ENCODE measurements around the gene ZNF622.

ZNF622 gene

GRCh38 chr5:16431490-16431889 lies 34.1 kb downstream of the ZNF622 start:
- no peak for DNase-seq (ENCODE audit: low read depth in 2 of 2)

DNA sequence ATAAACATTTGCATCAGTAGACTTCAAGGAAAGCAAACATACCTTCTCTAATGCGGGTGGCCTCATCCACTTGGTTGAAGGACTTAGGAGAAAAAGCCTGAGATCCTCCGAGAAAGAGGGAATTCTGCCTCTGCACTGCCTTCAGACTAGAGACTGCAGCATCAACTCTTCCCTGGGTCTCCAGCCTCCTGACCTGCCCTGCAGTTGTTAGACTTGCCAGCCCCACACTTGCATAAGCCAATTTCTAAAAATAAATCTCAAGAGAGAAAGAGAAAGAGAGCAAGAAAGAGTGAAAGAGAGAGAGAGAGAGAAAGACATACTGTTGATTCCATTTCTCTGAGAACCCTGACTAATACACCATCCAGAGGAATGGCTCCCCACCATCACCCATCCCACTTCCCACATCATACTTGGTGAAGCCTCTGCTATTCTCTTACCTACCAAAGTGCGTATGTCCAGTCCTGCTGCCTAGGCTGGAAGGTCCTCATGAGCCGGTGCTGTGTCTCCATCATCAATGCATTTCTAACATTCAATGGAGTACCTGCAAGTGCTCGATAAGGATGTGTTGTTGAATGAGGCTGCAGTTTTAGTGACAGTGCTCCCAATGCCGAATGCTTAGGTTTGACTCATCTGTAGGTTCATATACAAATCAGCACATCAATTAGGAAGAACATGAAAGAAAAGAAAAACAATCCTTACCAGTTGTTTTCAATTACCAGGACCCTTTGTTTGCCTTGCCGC lies 35.1 kb downstream of the ZNF622 start:
- no peak for DNase-seq (ENCODE audit: low read depth in 2 of 2)

DNA sequence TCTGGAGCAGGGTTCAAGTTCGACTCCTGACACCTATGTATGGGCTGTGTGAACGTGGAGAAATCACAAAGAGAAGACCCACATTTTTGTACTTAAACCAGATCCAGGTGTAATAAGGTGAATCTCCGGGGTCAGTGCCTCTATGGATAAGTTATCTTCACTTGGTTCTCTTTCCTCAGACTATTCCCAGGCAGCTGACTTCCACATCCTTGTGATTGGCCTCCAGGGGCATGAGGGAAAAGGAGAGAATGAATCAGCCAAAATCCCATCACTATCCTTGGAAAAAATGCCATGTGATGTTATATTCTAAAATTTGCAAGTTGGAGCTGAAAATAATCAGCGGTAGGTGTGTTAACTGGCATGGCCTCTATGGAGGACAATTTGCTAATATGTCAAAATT lies 37.2 kb downstream of the ZNF622 start:
- no peak for DNase-seq (ENCODE audit: low read depth in 2 of 2)

DNA sequence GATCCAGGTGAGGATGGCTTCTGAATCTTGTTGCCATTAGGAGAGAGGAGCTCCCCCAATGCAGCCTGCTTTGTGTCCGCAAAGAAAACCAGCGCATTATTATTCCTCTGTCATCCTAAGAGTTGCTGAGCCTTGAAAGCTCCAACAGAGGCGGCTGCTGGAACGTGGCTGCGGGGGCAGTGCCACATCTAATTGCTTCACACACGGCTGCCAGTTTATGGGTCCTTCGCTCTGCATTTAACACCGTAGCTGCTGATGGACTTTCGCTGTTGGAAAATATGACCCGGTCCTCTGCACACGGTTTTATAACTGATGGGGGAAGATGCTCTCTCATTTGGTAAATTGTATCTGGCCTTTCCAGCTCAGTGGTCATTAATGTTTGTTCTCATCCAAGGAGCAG lies 38.0 kb downstream of the ZNF622 start:
- no peak for DNase-seq (ENCODE audit: low read depth in 2 of 2)

DNA sequence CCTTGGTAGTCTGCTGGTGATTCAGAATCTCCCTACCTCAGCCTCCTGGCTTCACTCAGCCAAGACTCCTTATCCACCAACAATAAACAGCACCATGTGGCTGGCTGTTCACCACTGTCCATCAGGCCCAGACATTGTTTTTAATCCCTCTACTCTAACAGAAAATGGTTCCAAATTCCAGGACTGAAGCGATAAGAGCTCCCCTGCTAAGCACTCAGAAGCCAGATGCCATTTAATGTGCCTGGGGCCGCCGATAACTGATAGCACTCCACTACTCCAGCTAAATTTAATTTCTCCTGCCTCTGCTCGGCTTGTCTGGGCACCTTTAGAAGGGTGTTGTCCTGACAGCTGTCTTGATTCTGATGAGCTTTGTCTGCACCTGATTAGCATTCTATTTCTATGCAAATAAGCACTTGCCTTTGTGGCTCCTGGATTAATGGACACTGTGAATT lies 47.1 kb downstream of the ZNF622 start:
- no peak for DNase-seq (ENCODE audit: low read depth in 2 of 2)

DNA sequence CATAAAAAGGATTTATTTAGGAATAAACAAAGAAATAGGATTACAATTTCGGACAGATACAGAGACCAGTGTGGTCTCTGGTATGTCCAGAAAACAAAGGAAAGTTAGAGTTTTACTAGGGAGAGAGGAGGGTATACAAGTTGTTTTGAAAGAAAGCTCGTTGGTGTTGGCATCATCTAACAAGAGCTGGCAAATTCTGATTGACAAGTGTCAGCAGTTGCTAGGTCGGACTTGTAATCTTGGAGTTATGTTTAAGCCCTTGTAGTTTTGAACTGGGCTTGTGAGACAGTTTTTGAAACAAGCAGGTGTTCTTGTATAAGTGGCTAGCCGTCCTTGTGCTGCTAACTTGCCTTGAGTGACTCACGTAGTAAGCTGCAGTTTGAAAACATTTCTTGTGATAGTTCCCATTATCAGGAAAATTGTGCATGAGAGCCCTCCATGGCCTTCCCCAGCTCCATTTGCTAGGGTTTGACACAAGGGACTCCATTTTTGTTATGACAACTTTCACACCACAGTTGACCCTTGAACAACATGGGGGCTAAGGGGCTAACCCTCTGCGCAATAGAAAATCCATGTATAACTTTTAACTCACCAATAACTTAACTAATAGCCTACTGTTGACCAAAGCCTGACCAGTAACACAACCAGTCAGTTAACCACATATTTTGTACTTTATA lies 48.1 kb downstream of the ZNF622 start:
- no peak for DNase-seq (ENCODE audit: low read depth in 2 of 2)

DNA sequence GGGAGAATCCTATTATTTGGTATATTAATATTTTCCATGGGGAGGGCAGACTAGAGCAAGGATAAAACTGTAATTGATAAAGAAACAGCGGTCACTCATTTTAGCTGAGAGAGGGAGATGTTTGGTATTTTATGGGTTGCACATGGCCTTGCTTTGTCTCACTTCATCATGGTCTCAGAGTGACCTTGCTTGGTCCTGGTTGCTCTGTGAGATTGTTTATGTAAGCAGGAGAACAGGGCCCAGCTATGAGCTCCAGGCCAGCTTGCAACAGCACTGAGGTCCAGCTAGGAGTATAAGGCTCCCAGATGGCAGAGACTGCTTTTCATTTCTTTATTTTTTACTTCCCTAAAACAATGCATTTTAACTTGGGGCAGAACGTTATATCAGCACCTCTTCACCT lies 50.7 kb downstream of the ZNF622 start:
- DNase-seq (ENCODE audit: low read depth in 2 of 2): no peak

DNA sequence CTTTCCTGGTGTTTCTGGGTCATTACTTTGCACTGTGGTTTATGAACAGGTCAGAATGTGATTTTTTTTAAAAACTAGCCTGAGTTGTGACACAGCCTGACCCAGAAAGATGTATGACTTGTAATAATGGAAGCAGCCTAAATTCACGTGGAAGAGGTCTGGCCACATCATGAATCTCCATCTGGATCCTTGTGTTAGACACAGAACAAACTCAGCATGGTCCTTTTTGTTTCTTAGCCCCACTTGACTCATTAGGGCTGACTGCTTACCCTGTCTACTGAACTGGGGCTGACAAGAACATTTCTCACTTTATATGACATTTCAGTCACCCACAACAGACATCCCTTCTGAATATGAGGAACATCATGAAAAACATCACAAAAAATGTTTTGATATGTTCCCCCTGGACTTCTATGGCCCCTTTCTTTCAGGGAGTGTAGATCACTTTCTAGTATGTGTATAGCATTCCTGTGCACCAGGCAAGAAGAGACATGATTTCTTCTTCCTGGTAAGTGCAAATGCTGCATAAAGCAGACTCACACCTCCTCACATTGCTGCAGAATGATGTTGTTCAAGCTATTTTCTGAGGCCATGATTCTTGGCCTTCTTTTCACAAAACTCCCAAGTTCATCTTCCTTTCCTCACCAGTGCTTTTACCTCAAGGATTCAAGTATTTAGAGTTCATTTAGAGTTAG lies 52.3 kb downstream of the ZNF622 start:
- no peak for DNase-seq (ENCODE audit: low read depth in 2 of 2)

GRCh38 chr5:16412556-16412955 lies 53.0 kb downstream of the ZNF622 start:
- DNase-seq (ENCODE audit: low read depth in 2 of 2): no peak

DNA sequence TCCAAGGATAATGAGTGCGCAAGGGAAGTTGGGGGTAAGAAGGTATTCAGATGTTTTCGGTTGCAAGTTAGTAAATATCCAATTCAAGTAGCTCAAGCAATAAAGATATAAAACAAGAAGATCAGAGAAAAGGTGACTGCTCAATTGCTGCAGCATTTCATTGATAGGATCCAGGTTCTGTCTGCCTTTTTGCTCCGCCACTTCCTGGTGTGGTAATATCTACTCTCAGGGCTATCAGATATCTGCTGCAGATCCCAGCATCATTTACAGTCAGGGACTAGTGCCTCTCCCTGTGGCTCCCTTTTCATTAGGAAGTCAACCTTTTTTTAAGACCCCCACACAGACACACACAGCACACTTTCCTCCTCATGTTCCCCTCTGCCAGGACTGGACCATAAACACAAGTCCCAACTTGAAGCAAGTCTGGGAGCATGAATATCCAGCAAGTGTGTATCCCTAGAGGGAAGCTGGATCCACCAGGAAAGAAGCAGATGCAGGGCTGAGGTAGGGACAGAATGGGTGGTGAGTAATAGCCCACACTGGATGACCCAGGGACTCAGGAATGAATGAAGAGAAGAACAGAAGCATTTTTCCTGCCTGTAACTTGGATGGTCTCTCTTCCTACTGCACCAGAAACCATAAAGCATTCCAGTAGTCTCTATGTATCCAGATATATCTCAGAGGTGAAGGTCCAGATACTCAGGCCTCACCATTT lies 53.7 kb downstream of the ZNF622 start:
- DNase-seq (ENCODE audit: low read depth in 2 of 2): no peak

DNA sequence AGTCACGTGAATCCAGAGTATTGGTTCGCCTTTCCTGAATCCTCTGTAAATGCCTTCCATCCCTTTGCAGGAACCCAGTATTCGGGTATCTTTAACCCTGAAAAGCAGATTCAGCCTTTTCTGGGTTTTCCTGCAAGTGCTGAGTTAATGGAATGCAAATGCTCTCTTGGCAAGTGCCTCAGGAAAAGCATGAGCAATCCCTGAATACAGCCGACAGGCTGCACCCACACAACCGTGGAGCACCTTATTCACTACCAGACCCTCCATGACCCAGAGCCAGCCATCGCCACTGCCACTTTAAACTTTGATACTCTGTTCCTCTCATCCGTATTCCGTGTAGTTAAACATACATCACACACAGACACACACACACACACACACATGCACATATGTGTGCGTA lies 54.4 kb downstream of the ZNF622 start:
- DNase-seq (ENCODE audit: low read depth in 2 of 2): no peak

- no peak for DNase-seq (ENCODE audit: low read depth in 2 of 2)
These were observed 55.3 kb downstream of the ZNF622 start for GRCh38 chr5:16410338-16410737.

GRCh38 chr5:16406630-16407029 lies 59.0 kb downstream of the ZNF622 start:
- DNase-seq (ENCODE audit: low read depth in 2 of 2): no peak

DNA sequence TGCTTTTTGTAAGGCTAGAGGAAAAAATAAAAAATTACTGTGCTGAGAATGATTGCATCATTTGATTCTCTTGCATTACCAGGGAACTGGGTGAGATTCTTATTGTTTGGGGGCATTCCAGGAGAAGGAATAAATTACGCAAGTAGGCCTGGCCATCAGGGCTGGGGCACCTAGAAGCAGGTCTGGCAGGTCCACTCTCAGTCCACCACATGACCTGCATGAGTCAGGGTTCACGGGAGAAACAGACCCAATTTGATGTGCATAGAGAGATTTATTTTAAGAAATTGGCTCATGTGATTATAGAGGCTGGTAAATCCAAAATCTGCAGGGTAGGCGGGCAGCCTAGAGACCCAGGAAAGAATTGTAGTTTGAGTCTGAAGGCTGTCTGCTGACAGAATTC lies 59.6 kb downstream of the ZNF622 start:
- no peak for DNase-seq (ENCODE audit: low read depth in 2 of 2)

Data from stimulated activated CD8-positive, alpha-beta memory T cell treated with anti-CD3 and anti-CD28 coated beads, Interleukin-15, amount 100 ng/mL, for 4 hours (primary cell).